ENCODE results near the gene APOLD1.

DNA sequence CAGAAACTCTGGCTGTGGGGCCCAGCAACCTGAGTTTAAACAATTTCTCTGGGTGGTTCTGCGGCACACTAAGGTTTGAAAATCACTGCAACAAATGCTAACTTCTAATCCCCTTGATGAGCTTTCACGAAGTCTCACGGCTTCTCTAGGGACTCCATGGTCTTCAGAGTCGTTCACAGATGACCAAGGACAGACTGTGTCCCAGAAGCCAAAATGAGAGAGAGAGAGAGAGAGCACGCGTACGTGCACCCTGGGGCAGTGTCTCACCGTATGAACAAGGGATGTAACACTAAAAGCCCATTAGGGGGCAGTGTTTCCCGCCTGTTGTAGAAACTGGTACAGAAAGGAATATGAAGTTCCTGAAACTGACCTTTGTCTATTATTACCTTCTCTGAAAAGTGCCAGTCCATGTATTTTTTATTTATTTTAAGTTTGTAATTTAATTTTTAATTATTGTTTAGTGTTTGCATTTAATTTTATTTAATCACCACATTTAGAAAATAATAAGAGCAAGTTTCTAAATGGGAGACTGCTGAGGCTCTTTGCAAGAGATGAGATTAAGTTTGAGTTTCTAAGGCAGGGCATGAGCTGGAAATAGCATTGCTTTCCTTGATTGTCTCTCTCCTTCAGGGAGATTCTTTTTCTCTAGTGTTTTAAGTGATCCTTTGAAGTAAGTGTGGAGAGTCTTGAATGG, 3.4 kb downstream of the APOLD1 start:
- TF ChIP-seq, protein P1, sequence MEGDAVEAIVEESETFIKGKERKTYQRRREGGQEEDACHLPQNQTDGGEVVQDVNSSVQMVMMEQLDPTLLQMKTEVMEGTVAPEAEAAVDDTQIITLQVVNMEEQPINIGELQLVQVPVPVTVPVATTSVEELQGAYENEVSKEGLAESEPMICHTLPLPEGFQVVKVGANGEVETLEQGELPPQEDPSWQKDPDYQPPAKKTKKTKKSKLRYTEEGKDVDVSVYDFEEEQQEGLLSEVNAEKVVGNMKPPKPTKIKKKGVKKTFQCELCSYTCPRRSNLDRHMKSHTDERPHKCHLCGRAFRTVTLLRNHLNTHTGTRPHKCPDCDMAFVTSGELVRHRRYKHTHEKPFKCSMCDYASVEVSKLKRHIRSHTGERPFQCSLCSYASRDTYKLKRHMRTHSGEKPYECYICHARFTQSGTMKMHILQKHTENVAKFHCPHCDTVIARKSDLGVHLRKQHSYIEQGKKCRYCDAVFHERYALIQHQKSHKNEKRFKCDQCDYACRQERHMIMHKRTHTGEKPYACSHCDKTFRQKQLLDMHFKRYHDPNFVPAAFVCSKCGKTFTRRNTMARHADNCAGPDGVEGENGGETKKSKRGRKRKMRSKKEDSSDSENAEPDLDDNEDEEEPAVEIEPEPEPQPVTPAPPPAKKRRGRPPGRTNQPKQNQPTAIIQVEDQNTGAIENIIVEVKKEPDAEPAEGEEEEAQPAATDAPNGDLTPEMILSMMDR (IDR thresholded peaks at IDR 0.05): peak; percentile 77 to 92 (median 80)
- no peak for TF ChIP-seq POLR2A (IDR thresholded peaks at IDR 0.05)
